GM23248 (cell line): ENCODE results near the gene FGGY.

Experiments
- EZH2 ChIP-seq: fragments of 200-600 bp; sonication (generic); IDR thresholded peaks from 2 replicates; pipeline ENCODE4 v1.6.1; 2018; ENCODE audit warnings: antibody characterized with exemption, mild to moderate bottlenecking; ENCODE audit not compliant: insufficient read depth, poor library complexity, severe bottlenecking
- EZH2phosphoT487 ChIP-seq: fragments of 200-600 bp; sonication (generic); IDR thresholded peaks from 2 replicates; pipeline ENCODE4 v1.6.1; 2018; ENCODE audit warnings: antibody characterized with exemption, moderate library complexity, mild to moderate bottlenecking, low read depth; ENCODE audit not compliant: insufficient read depth

DNA sequence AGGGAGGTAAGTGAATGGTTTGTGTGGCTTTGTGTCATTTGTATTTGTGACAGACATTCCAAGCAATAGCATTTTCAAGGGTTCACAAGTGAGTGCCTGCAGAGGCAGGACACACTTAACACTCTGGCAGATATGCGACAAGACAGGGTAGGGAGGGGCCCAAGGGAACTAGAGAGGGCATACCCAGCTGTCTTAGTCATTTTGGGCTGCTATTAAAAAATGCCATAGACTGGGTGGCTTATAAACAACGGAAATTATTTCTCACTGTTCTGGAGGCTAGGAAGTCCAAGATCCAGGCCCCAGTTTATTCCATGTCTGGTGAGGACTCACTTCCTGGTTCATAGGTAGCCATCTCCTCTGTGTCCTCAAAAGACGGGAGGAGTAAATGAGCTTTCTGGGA is 137.4 kb downstream of the FGGY start:
- TF ChIP-seq EZH2phosphoT487 (no peak), EZH2 (no peak)
